SK-N-SH treated with all-trans-retinoic acid at 6 μM for 48 hours (cell line): ENCODE measurements around the gene FST.

ENCODE experiments used
- ATAC-seq: fragments of 200-7000 bp; cut with Tn5 transposase; 3 replicates; pipeline ENCODE4 v1.9.1; 2020; ENCODE audit warnings: mild to moderate bottlenecking, moderate library complexity
- ARNTL ChIP-seq: fragments of 450-650 bp; formaldehyde crosslinking; IDR thresholded peaks from 2 replicates; pipeline ENCODE4 v1.5.0; 2020; ENCODE audit warnings: low read depth, mild to moderate bottlenecking, moderate library complexity, borderline replicate concordance
- CREB5 ChIP-seq: fragments of 250-450 bp; sonication (Bioruptor Pico); IDR thresholded peaks from 2 replicates; pipeline ENCODE4 v1.5.1; 2020; ENCODE audit warnings: low read depth, mild to moderate bottlenecking, moderate library complexity
- CSDC2 ChIP-seq: fragments of 250-450 bp; sonication (Bioruptor Pico); IDR thresholded peaks from 2 replicates; pipeline ENCODE4 v1.5.0; 2020; ENCODE audit warnings: mild to moderate bottlenecking, moderate library complexity
- CSRNP3 ChIP-seq: fragments of 250-450 bp; sonication (Bioruptor Pico); IDR thresholded peaks from 2 replicates; pipeline ENCODE4 v1.5.1; 2021; ENCODE audit warnings: mild to moderate bottlenecking, moderate library complexity
- ESRRG ChIP-seq: fragments of 250-450 bp; sonication (Bioruptor Pico); IDR thresholded peaks from 2 replicates; pipeline ENCODE4 v1.6.1; 2021; ENCODE audit warnings: mild to moderate bottlenecking
- ISL1 ChIP-seq: fragments of 250-450 bp; sonication (Bioruptor Pico); IDR thresholded peaks from 2 replicates; pipeline ENCODE4 v2.1.2; 2022; ENCODE audit warnings: mild to moderate bottlenecking, moderate library complexity
- OSR1 ChIP-seq: fragments of 250-450 bp; sonication (Bioruptor Pico); IDR thresholded peaks from 2 replicates; pipeline ENCODE4 v1.8.0; 2022; ENCODE audit warnings: moderate library complexity, mild to moderate bottlenecking, inconsistent platforms
- POU6F1 ChIP-seq: fragments of 250-450 bp; sonication (Bioruptor Pico); IDR thresholded peaks from 2 replicates; pipeline ENCODE4 v1.8.0; 2021; ENCODE audit warnings: low read depth, mild to moderate bottlenecking, moderate library complexity, borderline replicate concordance
- RARB ChIP-seq: fragments of 250-450 bp; sonication (Bioruptor Pico); IDR thresholded peaks from 2 replicates; pipeline ENCODE4 v1.8.0; 2021; ENCODE audit warnings: mild to moderate bottlenecking, moderate library complexity
- SNAI2 ChIP-seq: fragments of 250-450 bp; sonication (Bioruptor Pico); IDR thresholded peaks from 2 replicates; pipeline ENCODE4 v1.5.0; 2020; ENCODE audit warnings: mild to moderate bottlenecking, moderate library complexity
- TCF4 ChIP-seq: fragments of 250-450 bp; sonication (Bioruptor Pico); IDR thresholded peaks from 2 replicates; pipeline ENCODE4 v1.8.0; 2021; ENCODE audit warnings: mild to moderate bottlenecking, moderate library complexity, borderline replicate concordance
- TOX ChIP-seq: fragments of 250-450 bp; sonication (Bioruptor Pico); IDR thresholded peaks from 2 replicates; pipeline ENCODE4 v1.8.0; 2021; ENCODE audit warnings: mild to moderate bottlenecking, moderate library complexity, borderline replicate concordance
- TSHZ2 ChIP-seq: fragments of 250-450 bp; sonication (Bioruptor Pico); IDR thresholded peaks from 2 replicates; pipeline ENCODE4 v1.5.0; 2020; ENCODE audit warnings: mild to moderate bottlenecking, moderate library complexity
- ZC3H10 ChIP-seq: fragments of 250-450 bp; sonication (Bioruptor Pico); IDR thresholded peaks from 2 replicates; pipeline ENCODE4 v1.5.1; 2021; ENCODE audit warnings: mild to moderate bottlenecking, moderate library complexity
- ZFP30 ChIP-seq: fragments of 450-650 bp; formaldehyde crosslinking; IDR thresholded peaks from 2 replicates; pipeline ENCODE4 v1.5.0; 2022; ENCODE audit warnings: mild to moderate bottlenecking, moderate library complexity
- ZNF565 ChIP-seq: fragments of 450-650 bp; formaldehyde crosslinking; conservative IDR thresholded peaks from 2 replicates; pipeline ENCODE4 v1.5.0; 2020; ENCODE audit warnings: low read depth, mild to moderate bottlenecking, moderate library complexity
- ZNF70 ChIP-seq: fragments of 450-650 bp; formaldehyde crosslinking; IDR thresholded peaks from 2 replicates; pipeline ENCODE4 v1.5.0; 2020; ENCODE audit warnings: mild to moderate bottlenecking, moderate library complexity
- ZNF8 ChIP-seq: fragments of 450-650 bp; formaldehyde crosslinking; IDR thresholded peaks from 2 replicates; pipeline ENCODE4 v1.5.0; 2020; ENCODE audit warnings: mild to moderate bottlenecking, moderate library complexity

The FST gene

GRCh38 chr5:53508125-53508524 is 27.7 kb downstream of the FST start:
- TF ChIP-seq CSRNP3 (CRISPR knock-in tag) (no peak), POU6F1 (CRISPR knock-in tag) (no peak), ESRRG (CRISPR knock-in tag) (no peak)
- TF ChIP-seq, all 23 proteins: peak for 0
- no peak for ATAC-seq

GRCh38 chr5:53512539-53512938 is 32.1 kb downstream of the FST start:
- ATAC-seq, result no peak
- no peak for TF ChIP-seq ZNF8
- TF ChIP-seq ARNTL (CRISPR knock-in tag), result no peak
- no peak for TF ChIP-seq CREB5
- no peak for TF ChIP-seq ZNF565 (CRISPR knock-in tag)
- no peak for TF ChIP-seq ZFP30
- TF ChIP-seq ZC3H10 (CRISPR knock-in tag), result no peak
- TF ChIP-seq ESRRG (CRISPR knock-in tag), result no peak
- TF ChIP-seq ZNF70 (CRISPR knock-in tag), result no peak
- no peak for TF ChIP-seq TOX (CRISPR knock-in tag)
- TF ChIP-seq ISL1 (CRISPR knock-in tag), result no peak
- TF ChIP-seq CSRNP3 (CRISPR knock-in tag), result no peak

GRCh38 chr5:53515988-53516387 is 35.6 kb downstream of the FST start:
- no peak for TF ChIP-seq ZNF565 (CRISPR knock-in tag)
- TF ChIP-seq ZNF8, result no peak
- no peak for TF ChIP-seq CREB5
- no peak for TF ChIP-seq RARB (CRISPR knock-in tag)
- no peak for TF ChIP-seq CSDC2
- no peak for TF ChIP-seq TCF4 (CRISPR knock-in tag)
- TF ChIP-seq TSHZ2 (CRISPR knock-in tag), result no peak
- TF ChIP-seq SNAI2 (CRISPR knock-in tag), result no peak
- no peak for TF ChIP-seq TOX (CRISPR knock-in tag)
- TF ChIP-seq CSRNP3 (CRISPR knock-in tag), result no peak
- TF ChIP-seq ZFP30, result no peak
- TF ChIP-seq OSR1 (CRISPR knock-in tag), result no peak
- no peak for TF ChIP-seq ISL1 (CRISPR knock-in tag)
- no peak for TF ChIP-seq ARNTL (CRISPR knock-in tag)
- ATAC-seq, result no peak
